ENCODE measurements around the gene NRXN2.

NRXN2 gene

GRCh38 chr11:64767344-64768299 is 44.6 kb upstream of the NRXN2 start:
- H3K4me3 ChIP-seq (replicated peaks; ENCODE audit: low read depth, low read length), result no peak overlapping the region
- TF ChIP-seq, protein P1, sequence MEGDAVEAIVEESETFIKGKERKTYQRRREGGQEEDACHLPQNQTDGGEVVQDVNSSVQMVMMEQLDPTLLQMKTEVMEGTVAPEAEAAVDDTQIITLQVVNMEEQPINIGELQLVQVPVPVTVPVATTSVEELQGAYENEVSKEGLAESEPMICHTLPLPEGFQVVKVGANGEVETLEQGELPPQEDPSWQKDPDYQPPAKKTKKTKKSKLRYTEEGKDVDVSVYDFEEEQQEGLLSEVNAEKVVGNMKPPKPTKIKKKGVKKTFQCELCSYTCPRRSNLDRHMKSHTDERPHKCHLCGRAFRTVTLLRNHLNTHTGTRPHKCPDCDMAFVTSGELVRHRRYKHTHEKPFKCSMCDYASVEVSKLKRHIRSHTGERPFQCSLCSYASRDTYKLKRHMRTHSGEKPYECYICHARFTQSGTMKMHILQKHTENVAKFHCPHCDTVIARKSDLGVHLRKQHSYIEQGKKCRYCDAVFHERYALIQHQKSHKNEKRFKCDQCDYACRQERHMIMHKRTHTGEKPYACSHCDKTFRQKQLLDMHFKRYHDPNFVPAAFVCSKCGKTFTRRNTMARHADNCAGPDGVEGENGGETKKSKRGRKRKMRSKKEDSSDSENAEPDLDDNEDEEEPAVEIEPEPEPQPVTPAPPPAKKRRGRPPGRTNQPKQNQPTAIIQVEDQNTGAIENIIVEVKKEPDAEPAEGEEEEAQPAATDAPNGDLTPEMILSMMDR (IDR thresholded peaks at IDR 0.05; ENCODE audit: low read depth, low read length, missing control alignments), result peak; percentile 72
- no peak for DNase-seq (ENCODE audit: extremely low read depth, low read depth)

DNA sequence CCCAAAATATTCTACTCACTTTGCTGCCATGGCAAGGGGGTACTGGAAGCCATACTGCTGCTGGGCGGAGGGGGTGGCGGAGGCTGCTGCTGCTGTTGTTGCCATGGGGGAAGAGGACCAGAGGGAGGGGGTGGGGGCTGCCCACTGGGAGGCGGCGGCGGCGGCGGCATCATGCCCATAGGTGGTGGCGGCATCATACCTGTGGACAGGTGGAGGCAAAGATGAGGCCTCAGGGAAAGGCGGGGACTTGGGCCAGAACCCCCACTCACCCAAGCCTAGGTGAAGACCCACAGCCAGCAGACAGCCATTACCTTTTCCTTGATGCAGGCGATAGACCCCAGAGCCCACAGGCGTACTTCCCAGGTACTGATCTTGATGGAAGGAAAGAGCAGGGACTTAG is 43.9 kb upstream of the NRXN2 start:
- TF ChIP-seq, protein P1 (IDR thresholded peaks at IDR 0.05; ENCODE audit: low read depth, low read length, missing control alignments), result no peak
- no peak for DNase-seq (ENCODE audit: extremely low read depth, low read depth)
- no peak overlapping the region for H3K4me3 ChIP-seq (replicated peaks; ENCODE audit: low read depth, low read length)

GRCh38 chr11:64765851-64766665 is 43.1 kb upstream of the NRXN2 start:
- TF ChIP-seq, protein P1 (IDR thresholded peaks at IDR 0.05; ENCODE audit: low read depth, low read length, missing control alignments), result no peak
- DNase-seq (ENCODE audit: extremely low read depth, low read depth), result no peak

DNA sequence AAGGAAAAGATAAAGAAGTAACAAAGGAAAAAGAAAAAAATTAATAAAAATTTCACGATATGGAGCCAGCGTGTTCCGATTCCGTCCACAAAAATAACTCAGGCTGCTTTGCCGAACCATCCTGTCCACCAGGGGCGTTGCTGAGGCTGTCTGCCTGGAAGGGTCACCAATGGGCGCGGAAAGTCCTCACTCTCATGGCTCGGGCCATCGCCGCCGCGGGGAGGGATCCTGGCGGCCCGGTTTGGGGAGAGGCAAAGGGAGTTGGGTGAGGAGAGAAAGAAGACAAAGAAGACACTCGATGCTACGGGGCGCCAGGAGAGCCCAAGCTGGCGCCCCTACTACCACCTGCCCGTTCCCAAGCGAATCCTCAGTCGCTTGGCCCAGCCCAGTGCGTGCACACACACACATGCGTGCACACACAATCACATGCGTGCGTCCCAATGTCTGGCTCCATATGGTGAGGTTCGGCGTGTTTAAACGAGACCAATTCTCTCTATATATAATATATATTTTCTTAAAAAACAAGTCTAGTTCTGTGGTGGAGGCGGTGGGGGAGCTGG is 42.4 kb upstream of the NRXN2 start:
- no peak for DNase-seq (ENCODE audit: extremely low read depth, low read depth)
- no peak overlapping the region for H3K4me3 ChIP-seq (replicated peaks; ENCODE audit: low read depth, low read length)
- TF ChIP-seq, protein P1 (IDR thresholded peaks at IDR 0.05; ENCODE audit: low read depth, low read length, missing control alignments), result peak; percentile 20

More at GRCh38 chr11:64765851-64766665, 43.1 kb upstream of the NRXN2 start:
- H3K4me3 ChIP-seq (replicated peaks; ENCODE audit: low read depth, low read length), result no peak overlapping the region

DNA sequence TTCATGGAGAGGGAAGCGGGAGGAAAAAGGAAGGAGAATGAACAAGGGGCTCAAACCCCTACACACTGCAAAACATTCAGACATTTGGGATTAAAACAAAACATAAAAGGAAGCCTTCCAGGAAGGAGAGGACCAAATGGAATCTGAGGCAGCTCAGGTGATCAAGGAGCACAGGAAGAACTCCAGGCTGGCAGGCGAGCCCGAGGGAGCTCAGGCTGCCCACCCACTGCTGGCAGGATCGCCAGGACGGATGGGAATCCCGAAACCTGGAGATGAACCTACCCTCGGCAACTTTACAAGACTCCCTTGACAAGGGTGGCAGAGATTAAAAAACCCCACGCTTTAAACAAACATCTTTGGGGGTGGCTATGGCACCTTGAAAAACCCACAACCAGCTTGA is 41.8 kb upstream of the NRXN2 start:
- TF ChIP-seq, protein P1 (IDR thresholded peaks at IDR 0.05; ENCODE audit: low read depth, low read length, missing control alignments), result no peak

GRCh38 chr11:64764040-64764611 is 41.1 kb upstream of the NRXN2 start:
- DNase-seq (ENCODE audit: extremely low read depth, low read depth), result no peak
- no peak overlapping the region for H3K4me3 ChIP-seq (replicated peaks; ENCODE audit: low read depth, low read length)
- TF ChIP-seq, protein P1 (IDR thresholded peaks at IDR 0.05; ENCODE audit: low read depth, low read length, missing control alignments), result no peak

More for the DNA sequence above, 41.8 kb upstream of the NRXN2 start:
- DNase-seq (ENCODE audit: extremely low read depth, low read depth), result no peak
- H3K4me3 ChIP-seq (replicated peaks; ENCODE audit: low read depth, low read length), result no peak overlapping the region

Data from HFF-Myc (cell line).